ENCODE measurements around the gene EPS8L1. TPM values are rescaled to one million over a fixed set of nuclear protein-coding genes. Genes with fewer than 3 reads are reported as not detected.
"Not testable (repeated sequence)": the region's sequence is repeated elsewhere in the genome, so short reads cannot be mapped to it uniquely, and the experiment has no call there.

Gene EPS8L1
- total RNA-seq, 2 donors from 2014 or later, result 27.5 to 83.9 TPM

GRCh38 chr19:55056827-55057226 lies 18.8 kb upstream of the EPS8L1 start:
- no peaks in the 10 kb centered on the region for H3K36me3 ChIP-seq
- intact Hi-C loops (cut with DNase I), result no loop called here

DNA sequence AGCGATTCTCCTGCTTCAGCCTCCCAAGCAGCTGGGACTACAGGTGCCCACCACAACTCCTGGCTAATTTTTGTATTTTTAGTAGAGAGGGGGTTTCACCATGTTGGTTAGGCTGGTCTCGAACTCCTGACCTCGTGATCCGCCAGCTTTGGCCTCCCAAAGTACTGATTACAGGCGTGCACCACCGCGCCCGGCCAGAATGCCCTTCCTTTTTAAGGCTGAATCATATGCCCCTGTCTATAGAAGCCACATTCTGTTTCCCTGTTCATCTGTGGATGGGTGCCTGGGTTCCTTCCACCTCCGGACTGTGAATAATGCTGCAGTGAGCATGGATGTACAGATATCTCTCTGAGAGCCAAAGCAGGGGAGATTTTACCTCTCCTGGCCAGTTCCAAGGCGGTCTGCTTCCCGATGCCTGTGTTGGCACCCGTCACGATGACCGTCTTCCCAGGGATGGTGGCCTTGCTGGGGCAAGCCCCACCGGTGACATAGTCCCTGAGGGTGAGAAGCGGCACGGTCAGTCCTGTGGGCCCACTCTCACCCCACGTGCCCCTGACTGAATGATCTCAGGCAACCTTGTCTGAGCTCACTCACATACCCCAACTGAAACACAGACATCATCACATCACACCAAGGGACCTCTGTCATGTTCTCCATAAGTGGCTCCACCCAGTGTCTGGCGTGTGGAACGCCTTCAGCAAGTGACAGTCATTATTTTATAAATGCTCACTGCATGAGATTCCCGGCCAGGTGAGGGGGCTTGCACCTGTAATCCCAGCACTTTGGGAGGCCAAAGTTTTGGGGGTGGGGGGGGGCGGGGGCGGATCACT lies 16.7 kb upstream of the EPS8L1 start:
- Histone ChIP-seq H3K36me3 (no peaks in the 10 kb centered on the region), H3K9ac (ENCODE audit: low read depth in 2 of 2, low read length in 2 of 2) (no peak overlapping the region)

More at GRCh38 chr19:55056827-55057226, 18.8 kb upstream of the EPS8L1 start:
- no peaks in the 10 kb centered on the region for H3K9me3 ChIP-seq
- H3K4me1 ChIP-seq, result no peaks in the 10 kb centered on the region
- H3K27ac ChIP-seq, result no peak overlapping the region
- H3K9ac ChIP-seq (ENCODE audit: low read depth in 2 of 2, low read length in 2 of 2), result no peak overlapping the region
- no peak overlapping the region for H3K4me3 ChIP-seq
- no peak for DNase-seq
- no peak for TF ChIP-seq CTCF (IDR thresholded peaks at IDR 0.05)
- no peaks in the 10 kb centered on the region for H3K27me3 ChIP-seq

DNA sequence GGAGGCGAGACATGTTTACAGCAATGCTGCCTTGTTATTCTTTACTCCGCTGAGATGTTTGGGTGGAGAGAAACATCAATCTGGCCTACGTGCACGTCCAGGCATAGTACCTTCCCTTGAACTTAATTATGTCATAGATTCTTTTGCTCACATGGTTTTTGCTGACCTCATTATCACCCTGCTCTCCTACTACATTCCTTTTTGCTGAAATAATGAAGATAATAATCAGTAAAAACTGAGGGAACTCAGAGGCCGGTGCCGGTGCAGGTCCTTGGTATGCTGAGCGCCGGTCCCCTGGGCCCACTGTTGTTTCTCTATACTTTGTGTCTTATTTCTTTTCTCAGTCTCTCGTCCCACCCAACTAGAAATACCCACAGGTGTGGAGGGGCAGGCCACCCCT lies 15.4 kb upstream of the EPS8L1 start:
- DNase-seq; H3K36me3 ChIP-seq; H3K4me3 ChIP-seq; H3K4me1 ChIP-seq; intact Hi-C loops (cut with DNase I); H3K27me3 ChIP-seq; H3K9me3 ChIP-seq; H3K9ac ChIP-seq (ENCODE audit: low read depth in 2 of 2, low read length in 2 of 2); H3K27ac ChIP-seq: not testable (repeated sequence)

More for the DNA sequence above, 16.7 kb upstream of the EPS8L1 start:
- Histone ChIP-seq H3K9me3 (no peaks in the 10 kb centered on the region), H3K27ac (no peak overlapping the region), H3K4me3 (no peak overlapping the region), H3K4me1 (no peaks in the 10 kb centered on the region), H3K27me3 (no peaks in the 10 kb centered on the region)
- intact Hi-C loops (cut with DNase I), result no loop called here
- no peak for DNase-seq
- TF ChIP-seq CTCF (IDR thresholded peaks at IDR 0.05), result no peak

- H3K36me3 ChIP-seq, result no peaks in the 10 kb centered on the region
- H3K4me1 ChIP-seq, result no peaks in the 10 kb centered on the region
- no peak for TF ChIP-seq CTCF (IDR thresholded peaks at IDR 0.05)
- peak; percentile 98 for DNase-seq
- intact Hi-C loops (cut with DNase I), result no loop called here
- no peaks in the 10 kb centered on the region for H3K27me3 ChIP-seq
- no peaks in the 10 kb centered on the region for H3K9me3 ChIP-seq
- peak within 1 kb of the TSS; percentile 70 to 97 for H3K9ac ChIP-seq (ENCODE audit: low read depth in 2 of 2, low read length in 2 of 2)
- H3K27ac ChIP-seq, result peak within 1 kb of the TSS; percentile 76
- peak within 1 kb of the TSS; percentile 99 for H3K4me3 ChIP-seq
Measured at GRCh38 chr19:55062735-55063491, 12.8 kb upstream of the EPS8L1 start, which contains the start of gene RDH13. RDH13 (minus strand) TSS chr19:55063148; CDS start chr19:55063032, 116 bp downstream.

- Histone ChIP-seq H3K27me3 (no peaks in the 10 kb centered on the region), H3K4me3 (no peak overlapping the region), H3K27ac (no peak overlapping the region), H3K36me3 (no peaks in the 10 kb centered on the region), H3K4me1 (no peaks in the 10 kb centered on the region), H3K9ac (ENCODE audit: low read depth in 2 of 2, low read length in 2 of 2) (no peak overlapping the region), H3K9me3 (no peaks in the 10 kb centered on the region)
- no peak for TF ChIP-seq CTCF (IDR thresholded peaks at IDR 0.05)
- intact Hi-C loops (cut with DNase I), result no loop called here
- DNase-seq, result no peak
Measured at GRCh38 chr19:55063492-55063843, 12.2 kb upstream of the EPS8L1 start.

GRCh38 chr19:55065516-55065915 lies 10.2 kb upstream of the EPS8L1 start:
- H3K36me3 ChIP-seq; H3K9me3 ChIP-seq; intact Hi-C loops (cut with DNase I); H3K27me3 ChIP-seq; H3K9ac ChIP-seq (ENCODE audit: low read depth in 2 of 2, low read length in 2 of 2); DNase-seq; H3K4me3 ChIP-seq; H3K27ac ChIP-seq; H3K4me1 ChIP-seq: not testable (repeated sequence)
